SKM-1 (cell line): ENCODE measurements around the gene IMPDH2.

Source experiments
- DNase-seq: peaks from one replicate; lab custom pipeline; 2025; ENCODE audit not compliant: unreplicated experiment; lab: John Stamatoyannopoulos, UW

Gene IMPDH2

GRCh38 chr3:49007068-49007770, 22.0 kb downstream of the IMPDH2 start, which contains the start of gene WDR6:
Gene WDR6, plus strand, starts transcription at chr3:49007391. Its CDS starts 41 bp downstream, at chr3:49007432.
- DNase-seq, result peak; percentile 88

- DNase-seq, result no peak
These were observed 22.7 kb downstream of the IMPDH2 start for GRCh38 chr3:49006408-49007067.

- no peak for DNase-seq
These were observed 23.2 kb downstream of the IMPDH2 start for GRCh38 chr3:49005998-49006397.

- DNase-seq, result no peak
These were observed 23.9 kb downstream of the IMPDH2 start for GRCh38 chr3:49005303-49005680.

GRCh38 chr3:49004352-49005302, 24.6 kb downstream of the IMPDH2 start:
- no peak for DNase-seq

- no peak for DNase-seq
These were observed 28.0 kb downstream of the IMPDH2 start for GRCh38 chr3:49001155-49001554.

- no peak for DNase-seq
These were observed 29.9 kb downstream of the IMPDH2 start for GRCh38 chr3:48999085-48999858.

GRCh38 chr3:48997714-48998637, 31.2 kb downstream of the IMPDH2 start:
- DNase-seq, result no peak

- no peak for DNase-seq
These were observed 32.0 kb downstream of the IMPDH2 start for GRCh38 chr3:48997102-48997635.

- DNase-seq, result no peak
These were observed 32.6 kb downstream of the IMPDH2 start for GRCh38 chr3:48996640-48997039.

GRCh38 chr3:48993834-48994233, 35.4 kb downstream of the IMPDH2 start:
- DNase-seq, result no peak

- DNase-seq, result no peak
These were observed 37.2 kb downstream of the IMPDH2 start for GRCh38 chr3:48991851-48992545.

GRCh38 chr3:48990636-48991469, 38.3 kb downstream of the IMPDH2 start:
- DNase-seq, result no peak

GRCh38 chr3:48989796-48990635, 39.2 kb downstream of the IMPDH2 start, which contains the start of gene P4HTM:
Gene P4HTM, plus strand, starts transcription at chr3:48990241. Its CDS starts 16 bp downstream, at chr3:48990257.
- peak; percentile 21 for DNase-seq

- DNase-seq, result no peak
These were observed 39.9 kb downstream of the IMPDH2 start for GRCh38 chr3:48989126-48989795.

GRCh38 chr3:48985831-48986376, 43.3 kb downstream of the IMPDH2 start:
- DNase-seq, result no peak
